GM12864 (cell line): ENCODE results near the gene WASF2.

Experiments used
- DNase-seq: peaks from one replicate; pipeline ENCODE4 v3.0.0-alpha.2; 2011; ENCODE audit warnings: low read depth
- H3K4me3 ChIP-seq: 2 replicates; pipeline ENCODE4 v1.5.1; 2011; ENCODE audit warnings: mild to moderate bottlenecking, low read depth, low read length, control low read depth
- TF ChIP-seq, protein P1 (sequence below): IDR thresholded peaks from 2 replicates; pipeline ENCODE4 v1.5.1; 2011; ENCODE audit warnings: low read depth, mild to moderate bottlenecking, moderate library complexity, low read length, control low read depth, inconsistent platforms; ENCODE audit errors: missing control alignments

WASF2 gene

DNA sequence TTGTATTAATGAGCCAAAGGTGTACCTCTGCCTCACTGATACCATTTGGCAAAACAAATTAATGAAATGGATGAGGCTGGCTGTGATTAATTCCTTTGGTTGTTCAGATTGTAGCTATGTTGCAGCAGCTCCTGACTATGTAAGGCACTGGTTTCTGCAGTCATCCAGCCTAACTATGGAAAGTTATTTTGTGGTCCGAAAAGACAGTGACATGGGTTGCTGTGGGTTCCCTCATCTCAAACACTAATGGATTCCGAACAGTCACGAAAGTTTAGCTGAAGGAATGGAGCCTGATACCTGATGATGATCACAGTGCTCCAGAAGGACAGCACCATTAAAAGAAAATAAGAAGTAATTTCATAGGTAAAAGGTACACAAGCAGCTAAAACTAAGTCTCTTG lies 42.6 kb downstream of the WASF2 start:
- H3K4me3 ChIP-seq: no peak overlapping the region
- no peak for DNase-seq
- TF ChIP-seq, protein P1, sequence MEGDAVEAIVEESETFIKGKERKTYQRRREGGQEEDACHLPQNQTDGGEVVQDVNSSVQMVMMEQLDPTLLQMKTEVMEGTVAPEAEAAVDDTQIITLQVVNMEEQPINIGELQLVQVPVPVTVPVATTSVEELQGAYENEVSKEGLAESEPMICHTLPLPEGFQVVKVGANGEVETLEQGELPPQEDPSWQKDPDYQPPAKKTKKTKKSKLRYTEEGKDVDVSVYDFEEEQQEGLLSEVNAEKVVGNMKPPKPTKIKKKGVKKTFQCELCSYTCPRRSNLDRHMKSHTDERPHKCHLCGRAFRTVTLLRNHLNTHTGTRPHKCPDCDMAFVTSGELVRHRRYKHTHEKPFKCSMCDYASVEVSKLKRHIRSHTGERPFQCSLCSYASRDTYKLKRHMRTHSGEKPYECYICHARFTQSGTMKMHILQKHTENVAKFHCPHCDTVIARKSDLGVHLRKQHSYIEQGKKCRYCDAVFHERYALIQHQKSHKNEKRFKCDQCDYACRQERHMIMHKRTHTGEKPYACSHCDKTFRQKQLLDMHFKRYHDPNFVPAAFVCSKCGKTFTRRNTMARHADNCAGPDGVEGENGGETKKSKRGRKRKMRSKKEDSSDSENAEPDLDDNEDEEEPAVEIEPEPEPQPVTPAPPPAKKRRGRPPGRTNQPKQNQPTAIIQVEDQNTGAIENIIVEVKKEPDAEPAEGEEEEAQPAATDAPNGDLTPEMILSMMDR: no peak

DNA sequence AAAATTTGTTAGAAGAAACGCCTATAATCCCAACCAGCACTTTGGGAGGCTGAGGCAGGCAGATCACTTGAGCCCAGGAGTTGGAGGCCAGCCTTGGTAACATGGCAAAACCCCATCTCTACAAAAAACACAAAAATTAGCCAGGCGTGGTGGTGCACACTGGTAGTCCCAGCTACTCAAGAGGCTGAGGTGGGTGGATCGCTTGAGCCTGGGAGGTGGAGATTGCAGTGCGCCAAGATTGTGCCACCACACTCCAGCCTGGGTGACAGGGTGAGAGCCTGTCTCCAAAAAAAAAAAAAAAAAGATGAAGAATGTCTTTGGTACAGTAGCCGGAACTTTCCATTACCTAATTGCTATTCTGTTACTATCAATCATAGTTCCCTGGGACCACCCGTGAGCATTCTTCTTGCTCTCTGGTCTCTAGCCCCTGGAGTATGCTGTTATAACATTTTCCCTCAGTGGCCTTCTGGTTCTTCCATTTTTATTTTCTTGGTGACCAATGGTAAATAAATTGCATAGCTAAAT lies 43.4 kb downstream of the WASF2 start:
- TF ChIP-seq, protein P1: no peak
- H3K4me3 ChIP-seq: no peak overlapping the region
- no peak for DNase-seq

DNA sequence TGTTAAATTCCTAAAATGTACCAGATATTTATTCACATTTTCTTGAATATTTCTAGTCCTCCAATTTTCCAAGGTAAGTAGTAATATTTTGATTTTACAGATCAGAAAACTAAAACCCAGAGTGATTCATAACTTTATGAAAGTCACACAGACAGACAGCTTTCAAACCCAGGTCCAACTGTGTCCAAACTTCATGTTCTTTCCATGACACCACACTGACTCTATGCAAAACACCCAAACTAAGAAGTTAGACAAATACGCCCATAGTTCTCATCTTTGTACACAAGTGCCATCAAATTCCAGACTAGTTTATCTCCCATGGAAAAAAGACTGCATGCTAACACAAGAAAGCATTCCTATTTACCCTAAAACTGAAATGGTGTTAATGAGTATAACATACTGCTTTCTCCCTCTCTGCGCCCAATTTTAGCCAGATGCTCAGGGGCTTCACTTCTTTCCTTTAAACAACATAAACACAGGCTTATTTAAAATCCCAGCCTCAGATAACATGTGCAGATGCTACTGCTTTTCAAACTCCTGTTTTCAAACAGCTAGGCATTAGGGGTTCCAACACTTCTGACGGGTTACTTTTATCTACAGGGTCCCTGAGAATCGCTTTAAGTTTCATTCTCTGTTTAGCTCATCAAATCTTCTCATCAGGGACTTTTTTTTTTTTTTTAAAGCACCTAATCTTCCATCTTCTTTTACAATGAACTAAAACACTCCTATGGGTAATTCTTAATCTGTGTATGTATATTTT lies 44.6 kb downstream of the WASF2 start:
- DNase-seq: no peak
- TF ChIP-seq, protein P1: no peak
- H3K4me3 ChIP-seq: peak overlapping the region; percentile 21; the same call in 1 of the 2 replicates

DNA sequence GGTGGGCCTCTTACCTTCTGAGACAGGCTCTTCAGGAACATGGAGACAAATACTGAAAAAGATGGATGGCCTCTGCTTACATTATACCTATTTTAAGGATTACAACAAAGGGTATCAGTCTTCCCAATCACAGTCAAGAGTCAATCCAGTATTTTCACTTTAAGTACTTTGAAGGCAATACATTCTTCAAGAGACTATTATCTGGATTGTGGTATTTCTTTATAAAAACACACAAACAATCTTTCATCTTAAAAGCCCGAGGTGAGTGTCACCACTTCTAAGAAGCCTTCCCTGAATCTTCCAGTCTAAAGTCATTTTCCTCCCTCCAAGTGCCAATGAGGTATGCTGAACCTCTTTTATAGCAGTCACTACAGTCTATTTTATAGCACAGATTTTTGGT lies 45.3 kb downstream of the WASF2 start:
- no peak for DNase-seq
- TF ChIP-seq, protein P1: no peak
- H3K4me3 ChIP-seq: no peak overlapping the region; the same call in 1 of the 2 replicates

DNA sequence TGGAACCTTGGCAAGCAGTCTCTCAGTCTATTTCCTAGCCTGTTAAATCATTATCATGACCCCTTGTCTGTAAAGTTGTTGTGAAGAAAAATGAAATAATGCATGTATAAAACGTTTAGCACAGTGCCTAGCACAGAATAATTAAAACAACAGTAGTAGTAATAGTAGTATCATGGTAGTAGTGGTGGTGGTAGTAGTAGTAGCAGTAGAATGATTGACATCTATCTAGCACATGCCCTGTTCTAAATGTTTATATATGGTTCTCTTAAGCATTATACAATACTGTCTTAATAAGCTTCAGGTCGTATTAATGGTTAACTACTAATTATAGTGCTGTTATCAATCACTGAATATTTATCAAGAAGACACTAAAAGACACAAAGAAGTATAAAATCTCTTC lies 50.8 kb downstream of the WASF2 start:
- H3K4me3 ChIP-seq: no peak overlapping the region
- no peak for DNase-seq
- TF ChIP-seq, protein P1: no peak

DNA sequence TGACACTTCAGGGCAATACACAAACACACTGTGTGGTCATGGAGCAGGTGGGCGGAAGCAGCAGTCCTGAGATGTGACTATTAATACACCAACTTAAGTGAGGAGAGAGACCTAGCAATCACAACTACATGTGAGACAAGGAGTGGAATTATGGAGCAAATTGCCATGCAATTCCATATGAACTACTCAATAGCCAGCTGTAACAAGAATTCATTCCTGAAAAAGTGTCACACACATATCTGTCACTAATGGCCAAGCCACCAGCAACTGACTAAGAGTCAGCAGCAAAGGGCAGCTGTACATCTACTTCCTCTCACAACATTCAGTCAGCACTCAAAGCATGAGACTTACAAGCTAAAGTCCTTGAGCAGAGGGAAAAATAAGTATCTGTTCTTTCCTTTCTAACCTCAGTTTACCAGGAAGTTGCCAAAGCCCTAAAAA lies 51.3 kb downstream of the WASF2 start:
- H3K4me3 ChIP-seq: no peak overlapping the region
- TF ChIP-seq, protein P1: no peak
- no peak for DNase-seq
